GM19328 (cell line): ENCODE data around the gene MTA3.

Source experiments
- ATAC-seq: cut with Tn5 transposase; IDR thresholded peaks from one replicate; pipeline ENCODE4 v1.9.1; 2021; ENCODE audit warnings: mild to moderate bottlenecking, moderate library complexity; ENCODE audit not compliant: unreplicated experiment

MTA3 gene

GRCh38 chr2:42757981-42758740 is 189.7 kb downstream of the MTA3 start:
- ATAC-seq = no peak

GRCh38 chr2:42758751-42759150 is 190.3 kb downstream of the MTA3 start:
- no peak for ATAC-seq

GRCh38 chr2:42761554-42761953 is 193.1 kb downstream of the MTA3 start:
- ATAC-seq = no peak

GRCh38 chr2:42762155-42762554 is 193.7 kb downstream of the MTA3 start:
- ATAC-seq = no peak

- no peak for ATAC-seq
Observed at GRCh38 chr2:42762823-42763804, 194.7 kb downstream of the MTA3 start.

- no peak for ATAC-seq
Observed at GRCh38 chr2:42764096-42764495, 195.7 kb downstream of the MTA3 start, which contains the start of gene OXER1. OXER1 (minus strand) TSS chr2:42764135; CDS start chr2:42764062, 73 bp downstream.

GRCh38 chr2:42764901-42765300 is 196.5 kb downstream of the MTA3 start:
- ATAC-seq = no peak

GRCh38 chr2:42765686-42766085 is 197.3 kb downstream of the MTA3 start:
- ATAC-seq = no peak

- ATAC-seq = no peak
Observed at GRCh38 chr2:42767080-42767898, 198.9 kb downstream of the MTA3 start.

GRCh38 chr2:42767899-42768705 is 199.7 kb downstream of the MTA3 start:
- no peak for ATAC-seq

GRCh38 chr2:42768706-42769256 is 200.3 kb downstream of the MTA3 start:
- ATAC-seq = no peak

GRCh38 chr2:42769583-42770287 is 201.3 kb downstream of the MTA3 start:
- ATAC-seq = no peak

GRCh38 chr2:42770288-42771131 is 202.1 kb downstream of the MTA3 start:
- ATAC-seq = no peak

GRCh38 chr2:42771546-42772153 is 203.2 kb downstream of the MTA3 start:
- ATAC-seq = no peak

GRCh38 chr2:42775186-42775585 is 206.8 kb downstream of the MTA3 start:
- ATAC-seq = no peak

GRCh38 chr2:42775810-42776209 is 207.4 kb downstream of the MTA3 start:
- no peak for ATAC-seq

- no peak for ATAC-seq
Observed at GRCh38 chr2:42777883-42778805, 209.7 kb downstream of the MTA3 start.
